ENCODE results near the gene SPTBN4.
A peak's percentile ranks its signal among the peaks of the same experiment; 100 is the strongest.
"Not testable (repeated sequence)": the region's sequence is repeated elsewhere in the genome, so short reads cannot be mapped to it uniquely, and the experiment has no call there.

The SPTBN4 gene

DNA sequence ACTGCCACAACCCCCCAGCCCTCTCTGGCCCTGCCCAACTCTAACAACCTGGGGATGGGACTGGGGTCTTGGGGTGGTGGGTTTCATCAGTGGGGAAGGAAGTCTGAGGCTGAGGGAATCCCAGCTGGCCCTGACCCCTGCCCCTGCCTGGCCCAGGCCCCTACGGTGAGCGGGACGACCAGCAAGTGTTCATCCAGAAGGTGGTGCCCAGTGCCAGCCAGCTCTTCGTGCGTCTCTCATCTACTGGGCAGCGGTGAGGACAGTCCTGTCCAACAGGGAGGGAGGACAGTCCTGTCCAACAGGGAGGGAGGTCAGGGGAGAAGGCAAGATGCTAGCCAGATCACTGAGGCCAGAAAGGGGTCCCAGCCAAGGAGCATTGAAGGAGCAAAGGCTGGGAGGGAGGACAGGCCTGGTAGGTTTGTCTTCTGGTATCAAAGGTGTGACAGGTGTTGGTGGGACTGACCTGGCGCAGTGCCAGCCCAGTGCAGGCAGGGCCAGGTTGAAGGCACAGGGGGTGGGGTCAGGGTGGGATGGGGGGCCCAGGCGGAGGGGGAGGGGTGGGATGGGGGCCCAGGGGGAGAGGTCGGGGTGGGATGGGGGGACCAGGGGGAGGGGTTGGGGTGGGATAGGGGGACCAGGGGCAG is 122.2 kb downstream of the SPTBN4 start:
- no peak for DNase-seq (ENCODE audit: low read depth)

DNA sequence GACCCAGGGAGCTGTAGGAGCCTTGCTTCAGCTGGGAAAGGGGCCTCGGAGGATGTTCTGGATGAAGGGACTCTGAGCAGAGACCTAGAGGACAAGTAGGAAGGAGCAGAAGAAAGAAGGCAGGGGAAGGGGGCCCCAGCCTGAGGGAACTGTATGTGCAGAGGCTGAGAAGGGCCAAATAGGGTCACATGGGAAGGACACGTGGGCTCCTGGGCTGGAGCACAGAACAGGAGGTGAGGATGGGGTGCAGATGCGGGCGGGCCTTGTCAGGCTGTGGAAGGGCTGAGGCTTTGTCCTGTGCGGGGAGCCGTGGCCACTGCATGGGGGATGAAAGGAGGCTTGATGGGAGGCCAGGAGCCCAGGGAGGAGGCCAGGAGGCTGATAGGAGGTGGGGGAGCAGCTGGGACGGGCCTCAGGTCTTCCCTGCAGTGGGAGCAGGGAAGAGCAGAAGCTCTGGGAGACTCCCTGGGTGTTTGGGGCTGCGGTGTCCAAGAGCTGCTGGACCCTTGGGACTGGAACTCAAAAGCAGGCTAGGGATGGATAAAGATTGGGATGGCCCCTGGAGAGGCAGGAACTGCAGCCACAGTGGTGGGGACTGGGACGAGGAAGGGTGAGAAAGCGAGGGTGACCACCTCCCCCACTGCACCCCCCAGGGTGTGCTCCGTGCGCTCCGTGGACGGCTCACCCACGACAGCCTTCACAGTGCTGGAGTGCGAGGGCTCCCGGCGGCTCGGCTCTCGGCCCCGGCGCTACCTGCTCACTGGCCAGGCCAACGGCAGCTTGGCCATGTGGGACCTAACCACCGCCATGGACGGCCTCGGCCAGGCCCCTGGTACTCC is 123.0 kb downstream of the SPTBN4 start:
- DNase-seq (ENCODE audit: low read depth): no peak

- no peak for DNase-seq (ENCODE audit: low read depth)
Measured at GRCh38 chr19:40590464-40591265, 123.9 kb downstream of the SPTBN4 start.

- not testable (repeated sequence) for DNase-seq (ENCODE audit: low read depth)
Measured at GRCh38 chr19:40591724-40592123, 124.9 kb downstream of the SPTBN4 start.

DNA sequence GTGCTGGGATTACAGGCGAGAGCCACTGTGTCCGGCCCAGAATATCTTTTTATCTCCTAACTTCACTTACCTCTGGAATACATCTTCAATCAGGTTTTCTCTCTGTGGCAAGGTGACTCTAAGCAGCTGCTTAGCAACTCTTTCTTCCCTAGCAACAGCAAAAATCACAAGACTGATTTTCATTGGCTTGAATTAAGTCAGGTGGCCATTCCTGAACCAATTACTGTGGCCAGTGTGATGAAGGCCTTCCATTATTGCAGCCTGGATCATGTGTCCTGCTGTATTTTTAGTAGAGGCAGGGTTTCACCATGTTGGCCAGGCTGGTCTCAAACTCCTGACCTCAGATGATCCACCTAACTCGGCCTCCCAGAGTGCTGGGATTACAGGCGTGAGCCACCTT is 125.4 kb downstream of the SPTBN4 start:
- no peak for DNase-seq (ENCODE audit: low read depth)

GRCh38 chr19:40594255-40594654 is 127.5 kb downstream of the SPTBN4 start:
- DNase-seq (ENCODE audit: low read depth): no peak

- no peak for DNase-seq (ENCODE audit: low read depth)
Measured at GRCh38 chr19:40594657-40595091, 127.9 kb downstream of the SPTBN4 start.

- DNase-seq (ENCODE audit: low read depth): no peak
Measured at GRCh38 chr19:40596608-40597328, 130.0 kb downstream of the SPTBN4 start.

GRCh38 chr19:40597329-40597838 is 130.6 kb downstream of the SPTBN4 start:
- DNase-seq (ENCODE audit: low read depth): no peak

DNA sequence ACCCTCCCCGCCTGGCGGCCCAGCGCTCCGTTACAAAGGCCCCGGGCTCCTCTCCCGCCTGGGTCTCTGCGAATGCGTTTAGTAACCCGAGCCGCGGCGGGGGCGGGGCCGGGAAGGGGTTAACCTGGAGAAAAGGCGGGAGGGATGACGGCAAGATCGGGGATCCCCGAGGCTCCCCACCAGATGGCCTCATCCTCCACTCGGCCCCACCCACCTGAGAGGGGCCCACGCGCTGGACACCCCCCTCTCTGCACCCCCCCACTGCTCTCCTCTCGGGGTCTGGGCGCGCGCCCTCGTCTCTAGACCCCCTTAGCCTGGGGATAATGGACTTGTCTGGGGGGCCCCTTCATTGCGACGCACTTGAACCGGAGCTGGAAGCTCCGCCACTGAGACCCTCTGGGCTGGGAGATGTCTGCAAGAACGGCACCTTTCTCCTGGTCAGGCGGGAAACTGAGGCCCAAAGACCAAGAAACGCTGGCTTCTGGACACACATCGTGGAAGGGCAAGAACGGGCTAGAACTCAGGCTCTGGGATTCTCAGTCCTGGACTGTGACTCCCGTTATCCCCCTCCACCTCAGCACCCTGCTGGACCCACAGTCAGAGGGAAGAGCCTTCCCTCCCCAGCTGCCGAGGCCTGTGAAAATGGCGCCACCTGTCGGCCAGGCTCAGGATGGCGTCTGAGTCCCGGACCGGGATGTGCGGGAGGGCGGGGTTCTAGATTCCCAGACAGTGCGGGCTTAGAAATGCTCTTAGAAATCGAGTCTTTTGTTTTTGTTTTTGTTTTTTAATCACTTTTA is 131.5 kb downstream of the SPTBN4 start:
- peak; percentile 78 for DNase-seq (ENCODE audit: low read depth)

DNA sequence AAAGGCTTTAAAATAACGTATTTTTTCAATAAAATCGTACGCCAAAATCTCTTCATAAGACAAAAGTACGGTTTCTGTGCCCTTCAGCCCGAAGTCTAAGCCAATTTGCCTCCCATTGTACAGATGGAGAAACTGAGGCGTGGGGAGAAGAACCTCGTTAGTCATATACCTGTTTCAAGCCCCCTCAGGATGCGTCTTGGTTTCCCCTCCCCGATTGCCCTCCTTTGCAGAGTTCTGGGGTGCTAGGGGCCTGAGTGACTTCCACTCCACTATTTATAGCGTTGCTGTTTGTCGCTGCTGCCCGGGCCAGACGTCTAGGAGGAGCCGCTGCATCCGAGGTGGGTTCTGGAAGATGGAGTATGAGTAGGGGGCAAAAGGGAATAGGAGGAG is 132.1 kb downstream of the SPTBN4 start:
- DNase-seq (ENCODE audit: low read depth): no peak

DNA sequence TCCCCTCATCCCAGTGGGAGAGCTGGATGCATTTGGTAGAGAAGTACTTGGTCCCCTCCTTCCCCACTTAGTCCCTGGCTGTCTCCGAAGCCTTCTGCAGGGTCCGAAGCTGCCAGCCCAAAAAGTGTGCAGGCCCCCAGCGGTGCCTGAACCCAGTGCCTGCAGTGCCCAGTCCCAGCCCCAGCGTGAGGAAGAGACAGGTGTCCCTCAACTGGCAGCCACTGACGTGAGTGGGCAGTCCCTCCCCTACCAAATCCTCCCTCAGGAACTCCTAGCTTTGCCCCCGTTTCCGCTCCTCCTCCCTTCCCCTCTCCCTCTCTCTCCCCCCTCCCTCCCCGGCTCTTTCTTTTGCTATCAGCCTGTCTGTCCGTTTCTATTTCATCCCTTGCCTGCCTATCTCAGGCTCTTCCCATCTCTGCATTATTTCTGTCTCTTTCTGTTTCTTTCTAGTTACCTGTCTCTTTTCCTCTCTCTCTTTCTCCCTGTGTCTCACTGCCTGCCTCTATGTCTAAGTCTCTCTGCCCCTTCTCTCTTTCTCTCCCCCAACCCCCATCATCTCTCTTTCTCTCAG is 132.6 kb downstream of the SPTBN4 start:
- DNase-seq (ENCODE audit: low read depth): no peak

- DNase-seq (ENCODE audit: low read depth): no peak
Measured at GRCh38 chr19:40599902-40600569, 133.2 kb downstream of the SPTBN4 start.

GRCh38 chr19:40600570-40601133 is 133.9 kb downstream of the SPTBN4 start:
- no peak for DNase-seq (ENCODE audit: low read depth)

- DNase-seq (ENCODE audit: low read depth): no peak
Measured at GRCh38 chr19:40601134-40601974, 134.6 kb downstream of the SPTBN4 start, which contains the start of gene LTBP4. TSS of gene LTBP4 (plus strand) at chr19:40601369. CDS start at chr19:40601388, 19 bp downstream.

DNA sequence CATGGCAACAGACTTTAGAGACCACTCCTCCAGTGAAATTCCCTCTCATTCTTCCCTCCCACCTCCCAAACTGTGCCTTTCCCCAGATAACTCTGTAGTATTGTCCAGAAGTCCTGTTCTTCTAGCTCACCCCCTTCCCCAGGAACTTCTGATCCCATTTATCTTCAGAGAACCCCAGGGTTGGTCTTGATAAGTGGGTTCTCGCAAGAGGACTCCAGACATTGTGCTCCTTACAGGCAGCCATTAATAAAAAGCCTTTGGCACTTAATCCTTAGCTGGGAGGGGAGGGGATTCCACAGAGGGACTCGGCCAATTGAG is 136.2 kb downstream of the SPTBN4 start:
- no peak for DNase-seq (ENCODE audit: low read depth)

DNA sequence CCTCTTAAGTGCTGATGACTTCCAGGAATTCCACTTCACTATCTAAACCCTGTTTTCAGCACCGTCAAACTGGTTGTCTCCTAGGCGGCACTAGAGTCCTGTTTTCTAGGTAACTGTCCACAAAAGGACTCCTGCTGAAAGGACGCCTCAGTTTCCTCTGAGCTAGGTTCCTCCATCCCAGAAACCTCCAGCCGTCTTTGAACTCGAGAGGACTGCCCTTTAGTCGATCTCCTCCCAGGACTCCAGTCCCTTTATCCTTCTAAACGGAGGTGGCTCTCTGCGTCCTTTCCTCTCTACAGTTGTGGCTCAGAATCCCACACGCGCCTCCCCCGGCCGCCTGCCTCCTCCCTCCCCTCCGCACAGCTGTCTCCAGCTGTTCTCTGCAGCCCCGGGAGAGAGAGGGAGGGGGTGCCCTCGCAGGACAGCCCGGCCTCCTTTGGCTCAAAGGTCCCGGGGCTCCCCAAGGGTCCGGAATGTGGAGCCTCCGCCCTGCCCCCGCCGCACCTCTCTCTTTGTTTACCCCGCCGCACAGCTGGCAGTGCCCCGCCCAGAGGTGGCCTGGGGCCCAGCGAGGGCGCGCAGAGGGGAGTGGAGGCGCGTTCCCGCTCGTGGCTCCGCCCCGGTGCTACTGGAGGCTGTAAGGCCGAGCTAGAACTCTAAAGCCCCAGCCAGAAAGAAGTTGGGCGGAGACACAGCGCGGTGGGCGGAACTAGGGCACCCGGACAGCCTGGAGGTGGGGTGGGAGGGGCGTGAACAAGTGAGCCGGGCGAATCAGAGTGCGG is 136.8 kb downstream of the SPTBN4 start:
- peak; percentile 88 for DNase-seq (ENCODE audit: low read depth)

- no peak for DNase-seq (ENCODE audit: low read depth)
Measured at GRCh38 chr19:40604171-40604646, 137.4 kb downstream of the SPTBN4 start.

All from stimulated activated CD8-positive, alpha-beta memory T cell treated with anti-CD3 and anti-CD28 coated beads, Interleukin-7, amount 100 ng/mL, for 24 hours (primary cell).